HEK293T (cell line): Measurements from ENCODE around the gene CALCOCO2.
"Not testable (repeated sequence)": the region's sequence is repeated elsewhere in the genome, so short reads cannot be mapped to it uniquely, and the experiment has no call there.

Experiments
- CTCF ChIA-PET: fragments of 350-600 bp; formaldehyde crosslinking; extraction: SDS; loops from one replicate; lab custom pipeline; 2021; ENCODE audit warnings: antibody characterized with exemption, inconsistent platforms; lab: Yijun Ruan, JAX
- POLR2A ChIA-PET: fragments of 350-600 bp; formaldehyde crosslinking; extraction: SDS; loops from one replicate; lab custom pipeline; 2020; ENCODE audit warnings: antibody characterized with exemption, inconsistent platforms; lab: Yijun Ruan, JAX
- DNase-seq: peaks from one replicate; pipeline ENCODE4 v3.0.0; 2012; ENCODE audit warnings: mixed read lengths; ENCODE audit errors: extremely low spot score
- ARNT ChIP-seq: fragments of 450-650 bp; IDR thresholded peaks from 2 replicates; pipeline ENCODE4 v1.6.1; 2017; ENCODE audit warnings: mild to moderate bottlenecking
- BHLHE40 ChIP-seq: fragments of 450-650 bp; IDR thresholded peaks from 2 replicates; pipeline ENCODE4 v1.6.1; 2016; ENCODE audit warnings: mild to moderate bottlenecking, moderate library complexity, borderline replicate concordance
- CTBP1 ChIP-seq: fragments of 450-650 bp; IDR thresholded peaks from 2 replicates; pipeline ENCODE4 v1.6.1; 2016; ENCODE audit warnings: borderline replicate concordance
- ELF4 ChIP-seq: fragments of 450-650 bp; IDR thresholded peaks from 2 replicates; pipeline ENCODE4 v1.6.1; 2017; ENCODE audit warnings: antibody characterized with exemption
- FOXA1 ChIP-seq: fragments of 450-650 bp; IDR thresholded peaks from 2 replicates; pipeline ENCODE4 v1.6.1; 2016; ENCODE audit warnings: mild to moderate bottlenecking
- FOXK2 ChIP-seq: fragments of 450-650 bp; IDR thresholded peaks from 2 replicates; pipeline ENCODE4 v1.6.1; 2016; ENCODE audit warnings: mild to moderate bottlenecking
- FOXM1 ChIP-seq: fragments of 450-650 bp; IDR thresholded peaks from 2 replicates; pipeline ENCODE4 v1.6.1; 2017; ENCODE audit warnings: mild to moderate bottlenecking, borderline replicate concordance
- HDGF ChIP-seq: fragments of 450-650 bp; IDR thresholded peaks from 2 replicates; pipeline ENCODE4 v1.6.1; 2017; ENCODE audit warnings: antibody characterized with exemption, borderline replicate concordance
- L3MBTL2 ChIP-seq: fragments of 450-650 bp; conservative IDR thresholded peaks from 2 replicates; pipeline ENCODE4 v1.6.1; 2016; ENCODE audit warnings: mild to moderate bottlenecking
- LEF1 ChIP-seq: fragments of 450-650 bp; IDR thresholded peaks from 2 replicates; pipeline ENCODE4 v1.6.1; 2017; ENCODE audit warnings: mild to moderate bottlenecking, borderline replicate concordance
- NFRKB ChIP-seq: fragments of 450-650 bp; IDR thresholded peaks from 2 replicates; pipeline ENCODE4 v1.6.1; 2016; ENCODE audit warnings: mild to moderate bottlenecking, moderate library complexity
- SP1 ChIP-seq: fragments of 450-650 bp; IDR thresholded peaks from 2 replicates; pipeline ENCODE4 v1.6.1; 2017
- SUZ12 ChIP-seq: fragments of 450-650 bp; IDR thresholded peaks from 2 replicates; pipeline ENCODE4 v1.6.1; 2016; ENCODE audit warnings: mild to moderate bottlenecking
- TARDBP ChIP-seq: fragments of 450-650 bp; IDR thresholded peaks from 2 replicates; pipeline ENCODE4 v1.6.1; 2016
- ZNF384 ChIP-seq: fragments of 450-650 bp; IDR thresholded peaks from 2 replicates; pipeline ENCODE4 v1.6.1; 2016
- TF ChIP-seq, protein P1 (sequence below): fragments of 450-650 bp; IDR thresholded peaks from 2 replicates; pipeline ENCODE4 v1.6.1; 2016

The CALCOCO2 gene, protein sequence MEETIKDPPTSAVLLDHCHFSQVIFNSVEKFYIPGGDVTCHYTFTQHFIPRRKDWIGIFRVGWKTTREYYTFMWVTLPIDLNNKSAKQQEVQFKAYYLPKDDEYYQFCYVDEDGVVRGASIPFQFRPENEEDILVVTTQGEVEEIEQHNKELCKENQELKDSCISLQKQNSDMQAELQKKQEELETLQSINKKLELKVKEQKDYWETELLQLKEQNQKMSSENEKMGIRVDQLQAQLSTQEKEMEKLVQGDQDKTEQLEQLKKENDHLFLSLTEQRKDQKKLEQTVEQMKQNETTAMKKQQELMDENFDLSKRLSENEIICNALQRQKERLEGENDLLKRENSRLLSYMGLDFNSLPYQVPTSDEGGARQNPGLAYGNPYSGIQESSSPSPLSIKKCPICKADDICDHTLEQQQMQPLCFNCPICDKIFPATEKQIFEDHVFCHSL

GRCh38 chr17:48830840-48831548 lies at the start of gene CALCOCO2:
Gene CALCOCO2, plus strand, starts transcription at chr17:48831035. Its CDS starts 10,673 bp downstream, at chr17:48841708.
- peak; percentile 94; the same call in 1 of the 2 replicates for TF ChIP-seq HDGF
- no peak for TF ChIP-seq NFRKB
- ChIA-PET POLR2A (interaction anchor here (0.8 to 1.2 kb wide), 3 partner anchors 9 to 102 kb away, joined by 3 to 4 read pairs (median 3); partner anchors contain the start of gene HOXB13), CTCF (interaction anchor here (1.3 to 1.7 kb wide), 3 partner anchors 26 to 53 kb away, joined by 3 to 5 read pairs (median 4); no protein-coding TSS in a partner anchor)
- DNase-seq: peak; percentile 98

DNA sequence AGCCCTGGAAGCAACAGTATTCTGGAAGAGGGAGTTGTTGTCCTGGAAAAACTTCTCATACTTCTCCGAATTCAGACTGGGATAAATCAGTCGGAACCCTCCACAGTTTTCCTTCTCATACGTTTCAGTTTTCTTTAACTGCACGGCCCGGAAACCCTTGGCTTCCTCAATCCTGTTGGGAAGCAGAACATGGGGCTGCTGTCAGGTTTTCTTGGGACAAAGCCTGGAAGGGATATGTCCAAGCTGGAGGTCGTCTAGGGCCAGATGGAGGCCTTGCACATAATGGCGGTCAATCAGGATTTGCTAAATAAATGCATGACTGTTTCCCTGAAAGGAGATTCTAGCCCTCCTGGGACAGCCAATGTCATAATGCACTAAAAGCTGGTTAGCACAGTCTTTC lies 43.0 kb upstream of the CALCOCO2 start:
- TF ChIP-seq, protein P1, sequence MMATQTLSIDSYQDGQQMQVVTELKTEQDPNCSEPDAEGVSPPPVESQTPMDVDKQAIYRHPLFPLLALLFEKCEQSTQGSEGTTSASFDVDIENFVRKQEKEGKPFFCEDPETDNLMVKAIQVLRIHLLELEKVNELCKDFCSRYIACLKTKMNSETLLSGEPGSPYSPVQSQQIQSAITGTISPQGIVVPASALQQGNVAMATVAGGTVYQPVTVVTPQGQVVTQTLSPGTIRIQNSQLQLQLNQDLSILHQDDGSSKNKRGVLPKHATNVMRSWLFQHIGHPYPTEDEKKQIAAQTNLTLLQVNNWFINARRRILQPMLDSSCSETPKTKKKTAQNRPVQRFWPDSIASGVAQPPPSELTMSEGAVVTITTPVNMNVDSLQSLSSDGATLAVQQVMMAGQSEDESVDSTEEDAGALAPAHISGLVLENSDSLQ: no peak
- TF ChIP-seq HDGF (no peak), NFRKB (no peak)
- ChIA-PET POLR2A (interaction anchor here (1.0 to 5.3 kb wide), 4 partner anchors 11 to 64 kb away, joined by 3 to 25 read pairs (median 14); partner anchors contain the start of genes HOXB13 and PRAC2), CTCF (interaction anchor here (1.5 to 5.2 kb wide), 4 partner anchors 59 to 109 kb away, joined by 4 to 82 read pairs (median 46); partner anchors contain the start of genes HOXB13 and PRAC2)
- no peak for DNase-seq

GRCh38 chr17:48790607-48791127 lies 40.2 kb upstream of the CALCOCO2 start:
- ChIA-PET CTCF (interaction anchor here (0.6 to 5.2 kb wide), 20 partner anchors 13 to 242 kb away, joined by 3 to 82 read pairs (median 4); partner anchors contain the start of genes HOXB13 and PRAC2), POLR2A (interaction anchor here (1.1 to 5.3 kb wide), 5 partner anchors 62 to 114 kb away, joined by 5 to 25 read pairs (median 9); partner anchors contain the start of genes HOXB13 and PRAC2)
- DNase-seq: no peak
- TF ChIP-seq L3MBTL2 (no peak), HDGF (no peak), ELF4 (no peak), FOXA1 (no peak), SP1 (no peak), TARDBP (no peak), ARNT (no peak)

GRCh38 chr17:48791128-48792032 lies 39.5 kb upstream of the CALCOCO2 start:
- CTCF ChIA-PET: interaction anchor here (0.6 to 5.2 kb wide), 20 partner anchors 13 to 241 kb away, joined by 3 to 82 read pairs (median 4); partner anchors contain the start of genes HOXB13 and PRAC2
- TF ChIP-seq ZNF384: no peak
- no peak for TF ChIP-seq NFRKB
- TF ChIP-seq L3MBTL2: no peak
- peak; percentile 81 for DNase-seq
- POLR2A ChIA-PET: interaction anchor here (1.1 to 5.3 kb wide), 5 partner anchors 63 to 115 kb away, joined by 5 to 25 read pairs (median 9); partner anchors contain the start of genes HOXB13 and PRAC2

DNA sequence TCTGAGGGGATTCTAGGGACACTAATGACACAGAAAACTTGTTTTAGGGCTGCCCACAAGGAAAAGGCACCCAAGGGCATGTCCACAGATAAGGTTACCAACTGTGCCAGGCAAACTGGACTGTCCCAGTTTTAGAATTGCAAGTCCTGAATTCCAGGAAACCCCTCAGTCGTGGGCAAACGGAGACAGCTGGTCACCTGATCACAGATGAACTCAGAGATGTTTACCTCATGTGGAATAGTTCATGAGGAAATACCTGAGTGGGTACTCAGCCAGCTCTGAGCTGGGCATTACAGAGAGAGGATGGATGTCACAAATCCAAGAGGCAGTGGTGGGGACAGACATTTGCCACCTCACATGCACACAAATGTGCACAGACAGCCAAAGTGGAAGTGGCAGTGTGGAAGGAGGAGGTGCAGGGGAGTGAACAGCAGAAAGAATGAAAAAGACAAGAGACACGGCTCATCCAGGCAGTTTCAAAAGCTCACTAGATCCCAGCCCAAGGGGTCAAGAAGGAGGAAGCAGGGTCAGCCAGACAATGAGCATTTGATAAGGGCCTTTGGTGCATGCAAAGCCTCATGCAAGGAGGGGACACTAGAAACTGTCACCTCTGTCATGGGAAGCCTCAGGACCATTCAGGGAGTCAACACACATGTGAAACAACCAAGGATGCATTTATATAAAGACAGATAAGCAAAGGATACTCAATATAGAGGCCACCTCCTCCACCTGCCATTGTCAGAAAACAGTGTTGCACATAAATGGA lies 38.6 kb upstream of the CALCOCO2 start:
- DNase-seq: no peak
- CTCF ChIA-PET: interaction anchor here (1.5 to 5.2 kb wide), 8 partner anchors 12 to 240 kb away, joined by 3 to 82 read pairs (median 8); partner anchors contain the start of gene PRAC2
- TF ChIP-seq L3MBTL2 (no peak), SUZ12 (no peak), FOXM1 (no peak), SP1 (no peak), ELF4 (no peak), NFRKB (no peak), FOXK2 (no peak)
- TF ChIP-seq, protein P1: no peak
- POLR2A ChIA-PET: interaction anchor here (1.3 to 5.3 kb wide), 2 partner anchors 68 to 115 kb away, joined by 5 to 25 read pairs; partner anchors contain the start of gene PRAC2

- ChIA-PET CTCF (interaction anchor here (0.8 to 1.5 kb wide), 3 partner anchors 71 to 118 kb away, joined by 3 to 5 read pairs (median 4); no protein-coding TSS in a partner anchor), POLR2A (no interaction called here)
- DNase-seq: no peak
- TF ChIP-seq ZNF384 (no peak), FOXA1 (no peak), CTBP1 (no peak), FOXM1 (no peak), ARNT (no peak), NFRKB (no peak), ELF4 (no peak), SP1 (no peak), BHLHE40 (no peak), LEF1 (no peak), TARDBP (no peak), SUZ12 (no peak), HDGF (no peak), FOXK2 (no peak)
- TF ChIP-seq, protein P1: no peak
Measured at GRCh38 chr17:48795444-48796162, 35.2 kb upstream of the CALCOCO2 start.

GRCh38 chr17:48796163-48796522 lies 34.7 kb upstream of the CALCOCO2 start:
- DNase-seq, POLR2A ChIA-PET: not testable (repeated sequence)
- CTCF ChIA-PET: interaction anchor here (1.0 kb wide), 1 partner anchor 83 kb away, joined by 4 read pairs; no protein-coding TSS in a partner anchor
